ENCODE results near the gene CIB4. TPM values are rescaled to one million over a fixed set of nuclear protein-coding genes. Genes with fewer than 3 reads are reported as not detected.

Gene CIB4
- total and polyA plus RNA-seq, 7 donors, result not detected

DNA sequence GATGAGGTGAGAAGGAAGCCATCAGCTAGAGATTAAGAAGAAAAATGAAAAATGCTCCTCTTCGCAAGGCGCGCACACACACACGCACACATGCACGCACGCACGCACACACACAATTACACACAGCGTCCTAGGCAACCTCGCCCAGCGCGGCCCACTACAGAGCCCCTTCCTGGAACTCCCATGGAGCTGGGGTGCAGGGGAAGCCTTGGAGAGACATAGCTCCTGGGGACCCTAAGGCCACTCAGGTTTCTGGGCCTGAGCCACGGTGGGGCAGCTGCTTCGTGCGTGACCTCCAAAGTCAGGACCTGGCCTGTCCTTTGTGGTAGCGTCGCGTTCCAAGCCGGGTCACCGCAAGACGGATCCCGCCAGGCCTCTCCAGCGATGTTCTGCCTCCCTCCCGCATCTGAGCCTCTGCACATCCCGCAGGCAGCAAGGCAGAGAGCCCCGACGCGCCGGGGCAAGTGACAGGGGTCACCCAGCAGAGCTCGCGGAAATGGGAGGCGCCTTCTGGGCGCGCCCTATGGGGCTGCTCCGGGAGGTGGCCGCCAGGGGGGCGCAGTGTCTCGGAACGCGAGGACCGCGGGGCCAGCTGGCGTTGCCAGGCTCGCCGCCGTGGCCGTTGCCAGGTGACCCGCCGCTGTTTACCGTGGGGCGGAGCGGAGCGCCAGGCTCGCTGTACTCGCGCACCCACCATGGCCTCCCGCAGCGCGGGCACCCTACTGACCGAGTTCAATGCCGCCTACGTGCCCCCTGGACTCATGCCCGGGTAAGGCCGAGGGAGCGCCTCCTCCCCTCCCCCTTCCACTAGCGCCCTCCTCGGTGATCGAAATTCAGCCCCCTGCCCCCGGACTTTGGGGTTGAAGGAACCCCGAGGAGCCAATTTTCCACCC is 79.0 kb downstream of the CIB4 start:
- intact Hi-C loops (cut with DNase I), result no loop called here
- H3K27me3 ChIP-seq (ENCODE audit: insufficient read depth in 3 of 3, low read length in 2 of 3), result peaks cover 0 to 60% (median 5%) of the 10 kb centered on the region in 3 donors

DNA sequence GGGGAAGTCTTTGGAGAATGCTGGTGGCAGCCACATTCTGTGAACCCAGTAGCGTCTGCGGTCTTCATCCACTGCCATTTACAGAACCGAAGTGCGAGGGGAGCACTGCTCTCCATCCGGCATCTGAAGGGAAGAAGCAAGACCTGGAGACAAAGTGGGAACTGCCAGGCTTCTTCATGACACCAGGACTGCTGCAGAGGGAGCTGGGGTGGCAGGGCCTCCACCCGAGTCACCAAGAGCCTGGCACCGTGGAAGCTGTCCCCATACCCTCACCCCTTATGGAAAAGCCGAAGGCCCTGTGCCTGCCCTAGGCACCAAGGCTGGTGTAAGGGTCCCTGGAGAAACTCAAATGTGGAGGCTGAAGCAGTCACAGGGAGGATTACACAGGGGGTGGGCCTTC is 79.8 kb downstream of the CIB4 start:
- Histone ChIP-seq H3K4me3 (no peak overlapping the region), H3K36me3 (ENCODE audit: insufficient read depth in 1 of 2, low read depth in 1 of 2) (no peaks in the 10 kb centered on the region), H3K9me3 (no peaks in the 10 kb centered on the region), H3K27ac (no peak overlapping the region), H3K27me3 (ENCODE audit: insufficient read depth in 3 of 3, low read length in 2 of 3) (peaks cover 0 to 56% (median 5%) of the 10 kb centered on the region in 3 donors), H3K4me1 (no peaks in the 10 kb centered on the region)
- TF ChIP-seq, protein P1, sequence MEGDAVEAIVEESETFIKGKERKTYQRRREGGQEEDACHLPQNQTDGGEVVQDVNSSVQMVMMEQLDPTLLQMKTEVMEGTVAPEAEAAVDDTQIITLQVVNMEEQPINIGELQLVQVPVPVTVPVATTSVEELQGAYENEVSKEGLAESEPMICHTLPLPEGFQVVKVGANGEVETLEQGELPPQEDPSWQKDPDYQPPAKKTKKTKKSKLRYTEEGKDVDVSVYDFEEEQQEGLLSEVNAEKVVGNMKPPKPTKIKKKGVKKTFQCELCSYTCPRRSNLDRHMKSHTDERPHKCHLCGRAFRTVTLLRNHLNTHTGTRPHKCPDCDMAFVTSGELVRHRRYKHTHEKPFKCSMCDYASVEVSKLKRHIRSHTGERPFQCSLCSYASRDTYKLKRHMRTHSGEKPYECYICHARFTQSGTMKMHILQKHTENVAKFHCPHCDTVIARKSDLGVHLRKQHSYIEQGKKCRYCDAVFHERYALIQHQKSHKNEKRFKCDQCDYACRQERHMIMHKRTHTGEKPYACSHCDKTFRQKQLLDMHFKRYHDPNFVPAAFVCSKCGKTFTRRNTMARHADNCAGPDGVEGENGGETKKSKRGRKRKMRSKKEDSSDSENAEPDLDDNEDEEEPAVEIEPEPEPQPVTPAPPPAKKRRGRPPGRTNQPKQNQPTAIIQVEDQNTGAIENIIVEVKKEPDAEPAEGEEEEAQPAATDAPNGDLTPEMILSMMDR (IDR thresholded peaks at IDR 0.05), result no peak
- ATAC-seq (no peak), DNase-seq (peak in 1 of 2 donors; percentile 48)
- intact Hi-C loops (cut with DNase I), result no loop called here
- WGBS, 3 donors, result 96 to 98% (median 97%) methylated on average over 8 of the region's 8 CpGs

More for the DNA sequence above, 79.0 kb downstream of the CIB4 start:
- Histone ChIP-seq H3K36me3 (ENCODE audit: insufficient read depth in 1 of 2, low read depth in 1 of 2) (no peaks in the 10 kb centered on the region), H3K4me1 (no peaks in the 10 kb centered on the region), H3K27ac (no peak overlapping the region), H3K9me3 (no peaks in the 10 kb centered on the region), H3K4me3 (peak overlapping the region; percentile 62)
- TF ChIP-seq, protein P1 (IDR thresholded peaks at IDR 0.05), result peak; percentile 20
- peak; percentile 51 to 80 for DNase-seq
- ATAC-seq, result peak; percentile 78 to 94 (median 86)
- WGBS, 3 donors, result 20 to 31% (median 23%) methylated on average over 46 to 69 of the region's 69 CpGs

GRCh38 chr2:26560892-26561291 is 80.3 kb downstream of the CIB4 start:
- Histone ChIP-seq H3K4me1 (no peaks in the 10 kb centered on the region), H3K27me3 (ENCODE audit: insufficient read depth in 3 of 3, low read length in 2 of 3) (peaks cover 0 to 52% (median 5%) of the 10 kb centered on the region in 3 donors), H3K9me3 (no peaks in the 10 kb centered on the region), H3K4me3 (no peak overlapping the region), H3K36me3 (ENCODE audit: insufficient read depth in 1 of 2, low read depth in 1 of 2) (no peaks in the 10 kb centered on the region), H3K27ac (no peak overlapping the region)
- TF ChIP-seq, protein P1 (IDR thresholded peaks at IDR 0.05), result no peak
- DNase-seq (no peak), ATAC-seq (no peak)
- intact Hi-C loops (cut with DNase I), result no loop called here
- 80 to 89% (median 87%) methylated on average over 3 of the region's 3 CpGs for WGBS, 3 donors

- Histone ChIP-seq H3K4me1 (no peaks in the 10 kb centered on the region), H3K27ac (no peak overlapping the region), H3K27me3 (ENCODE audit: insufficient read depth in 3 of 3, low read length in 2 of 3) (peaks cover 0 to 38% (median 5%) of the 10 kb centered on the region in 3 donors), H3K36me3 (ENCODE audit: insufficient read depth in 1 of 2, low read depth in 1 of 2) (no peaks in the 10 kb centered on the region), H3K4me3 (no peak overlapping the region), H3K9me3 (no peaks in the 10 kb centered on the region)
- intact Hi-C loops (cut with DNase I), result no loop called here
- WGBS, 3 donors, result 74 to 86% (median 78%) methylated on average over 2 of the region's 2 CpGs
- ATAC-seq, result no peak
- DNase-seq, result peak in 1 of 2 donors; percentile 25
- TF ChIP-seq, protein P1 (IDR thresholded peaks at IDR 0.05), result no peak
Observed at GRCh38 chr2:26559556-26559955, 81.6 kb downstream of the CIB4 start.

Data from psoas muscle (tissue), 8 donors.